OCI-LY1 (cell line): ENCODE measurements around the gene ALKBH3.

Experiments
- H2AFZ ChIP-seq: fragments of 200-600 bp; sonication (generic), shearing (Covaris generic); 2 replicates; pipeline ENCODE4 v1.6.0; 2014; ENCODE audit warnings: antibody characterized with exemption, mild to moderate bottlenecking, low read length
- H3F3A ChIP-seq: fragments of 200-600 bp; sonication (generic), shearing (Covaris generic); 2 replicates; pipeline ENCODE4 v1.6.0; 2014; ENCODE audit warnings: mild to moderate bottlenecking, antibody characterized with exemption, low read length, moderate library complexity; ENCODE audit not compliant: insufficient read depth
- H3K27ac ChIP-seq: fragments of 200-600 bp; sonication (generic); 2 replicates; pipeline ENCODE4 v1.5.1; 2014; ENCODE audit warnings: low read length, mixed run types, mild to moderate bottlenecking, low read depth; ENCODE audit not compliant: poor library complexity, severe bottlenecking
- H3K27me3 ChIP-seq: fragments of 200-600 bp; sonication (generic); 2 replicates; pipeline ENCODE4 v1.6.0; 2014; ENCODE audit warnings: antibody characterized with exemption, mild to moderate bottlenecking, low read length, moderate library complexity; ENCODE audit not compliant: insufficient read depth
- H3K36me3 ChIP-seq: fragments of 200-600 bp; sonication (generic); 2 replicates; pipeline ENCODE4 v1.6.1; 2014; ENCODE audit warnings: mild to moderate bottlenecking, antibody characterized with exemption, low read length, moderate library complexity, mixed read lengths; ENCODE audit not compliant: insufficient read depth
- H3K4me1 ChIP-seq: fragments of 200-600 bp; sonication (generic); 2 replicates; pipeline ENCODE4 v1.5.1; 2014; ENCODE audit warnings: mild to moderate bottlenecking, low read length, moderate library complexity; ENCODE audit not compliant: insufficient read depth, severe bottlenecking
- H3K4me2 ChIP-seq: fragments of 200-600 bp; sonication (generic), shearing (Covaris generic); 2 replicates; pipeline ENCODE4 v1.6.1; 2014; ENCODE audit warnings: low read length
- H3K4me3 ChIP-seq: fragments of 200-600 bp; sonication (generic); 2 replicates; pipeline ENCODE4 v1.5.1; 2014; ENCODE audit warnings: low read length, low read depth, mild to moderate bottlenecking, mixed read lengths; ENCODE audit not compliant: poor library complexity, severe bottlenecking
- H3K79me2 ChIP-seq: fragments of 200-600 bp; shearing (Covaris generic); 2 replicates; pipeline ENCODE4 v1.6.1; 2016; ENCODE audit warnings: mixed run types, low read length, mixed read lengths; ENCODE audit not compliant: insufficient read depth
- H3K9ac ChIP-seq: fragments of 200-600 bp; sonication (generic), shearing (Covaris generic); 2 replicates; pipeline ENCODE4 v1.6.1; 2014; ENCODE audit warnings: mild to moderate bottlenecking, low read length, mixed read lengths
- H3K9me2 ChIP-seq: fragments of 200-600 bp; sonication (generic), shearing (Covaris generic); 2 replicates; pipeline ENCODE4 v1.6.1; 2014; ENCODE audit warnings: low read depth, mild to moderate bottlenecking, low read length, mixed read lengths
- H3K9me3 ChIP-seq: fragments of 200-600 bp; shearing (Covaris generic); 2 replicates; pipeline ENCODE4 v1.6.1; 2014; ENCODE audit warnings: low read length, mixed read lengths
- H4K20me1 ChIP-seq: fragments of 200-600 bp; sonication (generic), shearing (Covaris generic); 2 replicates; pipeline ENCODE4 v1.6.0; 2016; ENCODE audit warnings: mild to moderate bottlenecking, low read length; ENCODE audit not compliant: insufficient read depth
- EZH2 ChIP-seq: fragments of 200-600 bp; sonication (generic), shearing (Covaris generic); IDR thresholded peaks from 2 replicates; pipeline ENCODE4 v1.8.0; 2017; ENCODE audit warnings: borderline replicate concordance, mixed run types, mild to moderate bottlenecking, antibody characterized with exemption, low read length, moderate library complexity, mixed read lengths
- TF ChIP-seq, protein P1 (sequence below): fragments of 200-600 bp; sonication (generic), shearing (Covaris generic); IDR thresholded peaks from 2 replicates; pipeline ENCODE4 v1.5.1; 2017; ENCODE audit warnings: mild to moderate bottlenecking, antibody characterized with exemption, low read length, moderate library complexity, mixed read lengths

ALKBH3 gene

DNA sequence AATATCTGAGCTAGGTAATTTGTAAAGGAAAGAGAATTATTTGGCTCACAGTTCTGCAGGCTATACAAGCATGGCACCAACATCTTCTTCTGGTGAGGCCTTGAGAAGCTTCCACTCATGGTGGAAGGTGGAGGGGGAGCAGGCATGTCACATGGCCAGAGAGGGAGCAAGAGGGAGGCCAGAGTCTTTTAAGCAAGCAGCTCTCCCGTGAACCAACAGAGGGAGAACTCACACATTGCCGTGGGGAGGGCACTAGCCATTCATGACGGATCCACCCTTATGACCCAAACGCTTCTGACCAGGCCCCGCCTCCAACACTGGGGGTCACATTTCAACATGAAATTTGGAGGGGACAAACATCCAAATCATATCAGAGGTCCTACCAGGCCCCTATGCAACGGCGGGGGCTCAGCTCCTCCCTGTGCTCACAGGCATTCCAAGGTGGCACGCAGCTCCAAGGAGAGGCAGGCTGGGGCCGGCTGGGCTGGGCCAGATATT lies 66.4 kb downstream of the ALKBH3 start:
- no peaks in the 10 kb centered on the region for H3K9me2 ChIP-seq
- no peaks in the 10 kb centered on the region for H4K20me1 ChIP-seq
- no peak overlapping the region for H3K27ac ChIP-seq
- H3K9ac ChIP-seq = no peak overlapping the region
- H3K4me2 ChIP-seq = no peak overlapping the region
- TF ChIP-seq, protein P1, sequence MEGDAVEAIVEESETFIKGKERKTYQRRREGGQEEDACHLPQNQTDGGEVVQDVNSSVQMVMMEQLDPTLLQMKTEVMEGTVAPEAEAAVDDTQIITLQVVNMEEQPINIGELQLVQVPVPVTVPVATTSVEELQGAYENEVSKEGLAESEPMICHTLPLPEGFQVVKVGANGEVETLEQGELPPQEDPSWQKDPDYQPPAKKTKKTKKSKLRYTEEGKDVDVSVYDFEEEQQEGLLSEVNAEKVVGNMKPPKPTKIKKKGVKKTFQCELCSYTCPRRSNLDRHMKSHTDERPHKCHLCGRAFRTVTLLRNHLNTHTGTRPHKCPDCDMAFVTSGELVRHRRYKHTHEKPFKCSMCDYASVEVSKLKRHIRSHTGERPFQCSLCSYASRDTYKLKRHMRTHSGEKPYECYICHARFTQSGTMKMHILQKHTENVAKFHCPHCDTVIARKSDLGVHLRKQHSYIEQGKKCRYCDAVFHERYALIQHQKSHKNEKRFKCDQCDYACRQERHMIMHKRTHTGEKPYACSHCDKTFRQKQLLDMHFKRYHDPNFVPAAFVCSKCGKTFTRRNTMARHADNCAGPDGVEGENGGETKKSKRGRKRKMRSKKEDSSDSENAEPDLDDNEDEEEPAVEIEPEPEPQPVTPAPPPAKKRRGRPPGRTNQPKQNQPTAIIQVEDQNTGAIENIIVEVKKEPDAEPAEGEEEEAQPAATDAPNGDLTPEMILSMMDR = no peak; the same call in 1 of the 2 replicates
- no peak for TF ChIP-seq EZH2
- no peaks in the 10 kb centered on the region for H3F3A ChIP-seq
- no peaks in the 10 kb centered on the region for H3K4me1 ChIP-seq
- H3K4me3 ChIP-seq = no peak overlapping the region
- H3K36me3 ChIP-seq = no peaks in the 10 kb centered on the region
- H3K79me2 ChIP-seq = no peaks in the 10 kb centered on the region
- H3K9me3 ChIP-seq = no peaks in the 10 kb centered on the region
- no peak overlapping the region for H2AFZ ChIP-seq
- no peaks in the 10 kb centered on the region for H3K27me3 ChIP-seq

DNA sequence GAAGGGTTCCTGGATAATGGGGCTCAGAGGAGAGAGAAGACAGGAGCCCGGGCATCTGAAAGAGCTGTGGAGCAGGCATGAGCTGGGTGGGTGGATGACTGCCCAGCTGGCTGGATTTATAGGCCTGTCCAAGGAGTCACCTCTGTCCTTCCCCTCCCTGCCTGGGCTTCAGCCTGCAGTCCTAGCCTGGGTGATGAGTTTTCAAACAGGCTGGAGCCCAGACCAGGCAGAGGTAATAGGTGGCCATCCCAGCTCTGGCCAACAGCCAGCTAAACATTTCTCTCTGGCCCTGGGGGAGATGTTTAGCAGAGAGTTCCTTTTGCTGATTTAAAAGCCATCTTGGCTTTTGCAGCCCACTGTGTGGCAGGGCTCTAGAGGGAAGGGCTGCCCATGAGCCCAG lies 67.2 kb downstream of the ALKBH3 start:
- Histone ChIP-seq H3K4me3 (no peak overlapping the region), H3K27me3 (no peaks in the 10 kb centered on the region; the same call in 1 of the 2 replicates), H3K79me2 (no peaks in the 10 kb centered on the region), H3K36me3 (no peaks in the 10 kb centered on the region), H3K9me3 (no peaks in the 10 kb centered on the region), H3K9me2 (no peaks in the 10 kb centered on the region), H3K27ac (no peak overlapping the region), H3F3A (no peaks in the 10 kb centered on the region), H4K20me1 (no peaks in the 10 kb centered on the region), H2AFZ (no peak overlapping the region), H3K4me1 (no peaks in the 10 kb centered on the region), H3K4me2 (no peak overlapping the region), H3K9ac (no peak overlapping the region)
- TF ChIP-seq, protein P1 = no peak
- TF ChIP-seq EZH2 = no peak

DNA sequence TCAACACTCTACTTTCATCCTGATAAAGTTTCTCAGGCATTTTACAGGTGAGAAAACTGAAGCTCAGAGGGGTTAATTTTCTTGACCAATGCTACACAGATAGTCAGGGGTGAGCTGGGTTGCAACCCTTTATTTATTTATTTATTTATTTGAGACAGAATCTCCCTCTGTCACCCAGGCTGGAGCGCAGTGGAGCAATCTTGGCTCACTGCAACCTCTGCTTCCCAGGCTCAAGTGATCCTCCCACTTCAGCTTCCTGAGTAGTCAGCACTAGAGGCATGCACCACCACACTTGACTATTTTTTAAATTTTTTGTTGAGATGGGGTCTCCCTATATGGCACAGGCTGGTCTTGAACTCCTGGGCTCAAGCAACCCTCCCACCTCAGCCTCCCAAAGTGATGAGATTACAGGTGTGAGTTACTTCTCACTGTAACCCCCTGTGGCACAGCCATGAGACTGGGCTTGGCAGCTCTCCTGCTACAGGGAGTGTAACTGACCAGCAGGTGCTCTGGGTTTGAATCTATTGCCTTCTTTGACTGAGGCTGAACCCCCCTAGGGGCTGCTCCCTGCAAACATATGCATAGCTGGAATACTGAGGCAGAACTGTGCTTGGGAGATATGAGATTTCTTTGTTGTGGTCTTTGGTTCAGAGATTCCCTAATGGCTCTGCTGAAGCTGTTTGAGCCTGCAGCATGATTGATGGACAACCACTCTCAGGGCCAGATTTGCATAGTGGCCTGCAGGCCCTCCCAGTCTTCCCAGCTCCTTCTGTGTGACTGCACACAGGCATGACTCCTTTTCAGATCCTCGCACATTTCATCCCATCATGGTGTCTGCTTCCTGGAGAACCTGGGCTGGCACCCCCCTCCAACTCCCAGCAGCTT lies 68.0 kb downstream of the ALKBH3 start:
- H3K4me3 ChIP-seq = no peak overlapping the region
- H2AFZ ChIP-seq = no peak overlapping the region
- H3K4me1 ChIP-seq = no peaks in the 10 kb centered on the region
- no peak overlapping the region for H3K9ac ChIP-seq
- no peaks in the 10 kb centered on the region for H3K79me2 ChIP-seq
- H4K20me1 ChIP-seq = no peaks in the 10 kb centered on the region
- H3K4me2 ChIP-seq = no peak overlapping the region
- no peaks in the 10 kb centered on the region for H3K9me2 ChIP-seq
- H3K27me3 ChIP-seq = no peaks in the 10 kb centered on the region; the same call in 1 of the 2 replicates
- TF ChIP-seq EZH2 = no peak
- TF ChIP-seq, protein P1 = no peak
- no peak overlapping the region for H3K27ac ChIP-seq
- H3K36me3 ChIP-seq = no peaks in the 10 kb centered on the region
- no peaks in the 10 kb centered on the region for H3F3A ChIP-seq
- H3K9me3 ChIP-seq = no peaks in the 10 kb centered on the region
